ENCODE measurements around the gene GLB1L3.

Gene GLB1L3

GRCh38 chr11:134291196-134291595 is 15.0 kb downstream of the GLB1L3 start:
- TF ChIP-seq CTCF (IDR thresholded peaks at IDR 0.05), result no peak

GRCh38 chr11:134292661-134293060 is 16.5 kb downstream of the GLB1L3 start:
- TF ChIP-seq CTCF (IDR thresholded peaks at IDR 0.05), result no peak

GRCh38 chr11:134293119-134294113 is 17.2 kb downstream of the GLB1L3 start:
- no peak for TF ChIP-seq CTCF (IDR thresholded peaks at IDR 0.05)

DNA sequence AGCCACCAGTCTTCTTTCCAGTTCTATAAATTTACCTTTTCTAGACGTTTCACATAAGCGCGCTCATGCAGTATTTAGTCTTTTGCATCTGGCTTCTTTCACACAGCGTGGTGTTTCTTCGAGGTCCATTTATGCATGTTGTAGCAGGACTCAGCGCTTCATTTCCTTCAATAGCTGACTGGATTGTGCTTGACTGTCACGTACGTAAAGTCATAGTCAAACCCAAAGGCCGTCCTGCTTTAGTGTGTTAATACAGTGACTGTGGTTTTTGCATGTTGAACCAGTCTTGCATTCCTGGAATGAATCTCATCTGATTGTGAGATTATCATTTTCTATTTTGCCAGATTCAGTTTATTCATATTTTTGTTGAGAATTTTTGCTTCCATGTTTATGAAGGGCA is 18.5 kb downstream of the GLB1L3 start:
- no peak for TF ChIP-seq CTCF (IDR thresholded peaks at IDR 0.05)

GRCh38 chr11:134312223-134312622 is 36.0 kb downstream of the GLB1L3 start:
- no peak for TF ChIP-seq CTCF (IDR thresholded peaks at IDR 0.05)

DNA sequence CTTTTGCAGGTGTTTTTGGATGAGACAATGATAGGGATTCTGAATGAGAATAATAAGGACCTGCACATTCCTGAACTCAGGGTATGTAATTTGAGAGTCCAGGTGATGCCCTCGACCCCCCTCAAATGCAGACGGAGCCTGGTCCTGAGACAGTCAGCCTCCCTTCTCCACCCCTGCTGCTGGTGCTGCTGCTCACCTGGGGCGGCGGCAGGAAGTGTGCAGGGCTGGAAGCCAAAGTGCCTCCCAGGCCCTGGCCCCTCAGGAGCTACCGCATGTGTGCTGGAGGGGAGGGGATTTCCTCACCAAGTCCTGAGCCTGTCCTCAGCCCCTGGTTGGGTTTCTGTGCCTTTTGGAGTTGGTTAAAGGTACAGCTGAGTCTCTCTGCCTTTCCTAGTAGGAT is 36.6 kb downstream of the GLB1L3 start:
- no peak for TF ChIP-seq CTCF (IDR thresholded peaks at IDR 0.05)

- TF ChIP-seq CTCF (IDR thresholded peaks at IDR 0.05), result no peak
These were observed 37.2 kb downstream of the GLB1L3 start for GRCh38 chr11:134313379-134313778.

All from LNCAP (cell line).